HCT116 (cell line): ENCODE results near the gene ZDHHC19. TPM values are rescaled to one million over a fixed set of nuclear protein-coding genes. Genes with fewer than 3 reads are reported as not detected.

Experiments used
- ATAC-seq: fragments of 200-7000 bp; cut with Tn5 transposase; 2 replicates; pipeline ENCODE4 v1.9.1; 2020; ENCODE audit warnings: mild to moderate bottlenecking, moderate library complexity
- BruUV-seq: library from RNA; stranded (reverse); fragments of 400-500 nt; replicated peaks from 2 replicates; lab custom pipeline; 2021; lab: Mats Ljungman, UMichigan
- CTCF ChIA-PET: fragments of 300-600 bp; sonication (Branson Sonifier 250); formaldehyde crosslinking; loops from one replicate; lab custom pipeline; 2021; ENCODE audit warnings: antibody characterized with exemption; lab: Charles Lee
- POLR2A ChIA-PET: fragments of 300-600, 350-600 bp; sonication (Branson Sonifier 250); formaldehyde crosslinking; loops from one replicate; lab custom pipeline; 2021; ENCODE audit warnings: antibody characterized with exemption; lab: Charles Lee
- RAD21 ChIA-PET, 2 experiments: fragments of 300-600 bp; sonication (Branson Sonifier 250); formaldehyde crosslinking; loops; one replicate each; lab custom pipeline; 2023; ENCODE audit warnings: low total read pairs in 2 of 2; ENCODE audit not compliant: uncharacterized antibody in 2 of 2, unreplicated experiment in 2 of 2, low non-redundant PET in 1 of 2; lab: Charles Lee
- DNase-seq: peaks from one replicate; pipeline ENCODE4 v3.0.0-alpha.2; 2010; ENCODE audit warnings: low read depth, low spot score
- H2AFZ ChIP-seq: fragments of 200-600 bp; shearing (Covaris generic), sonication (generic); 2 replicates; pipeline ENCODE4 v1.6.1; 2017; ENCODE audit warnings: low read depth, mixed run types, mixed read lengths, antibody characterized with exemption, low read length; ENCODE audit not compliant: poor library complexity, severe bottlenecking
- H3K27ac ChIP-seq: 2 replicates; pipeline ENCODE4 v1.5.1; 2012; ENCODE audit warnings: low read depth, low read length
- H3K27me3 ChIP-seq: fragments of 200-600 bp; sonication (generic); 2 replicates; pipeline ENCODE4 v1.6.1; 2016; ENCODE audit warnings: mixed run types, low read length, mixed read lengths; ENCODE audit not compliant: insufficient read depth
- H3K36me3 ChIP-seq, 2 experiments: fragments of 200-500 bp in 1 of 2; fragments of 200-600 bp in 1 of 2; sonication (Bioruptor generic) in 1 of 2; sonication (generic) in 1 of 2; 2 replicates each; pipeline versions ENCODE4 v1.5.1 to v1.6.1; 2014 to 2016; ENCODE audit warnings: low read length in 2 of 2, inconsistent platforms in 1 of 2, mixed read lengths in 1 of 2, mixed run types in 1 of 2; ENCODE audit not compliant: insufficient read depth in 2 of 2, control insufficient read depth in 1 of 2
- H3K4me1 ChIP-seq, 2 experiments: fragments of 200-600 bp in 1 of 2; sonication (generic) in 1 of 2; 2 replicates each; pipeline versions ENCODE4 v1.5.1 to v1.6.1; 2012 to 2017; ENCODE audit warnings: low read length in 2 of 2, inconsistent platforms in 1 of 2, mild to moderate bottlenecking in 1 of 2, mixed read lengths in 1 of 2, mixed run types in 1 of 2, moderate library complexity in 1 of 2; ENCODE audit not compliant: insufficient read depth in 2 of 2, control insufficient read depth in 1 of 2
- H3K4me2 ChIP-seq: fragments of 200-600 bp; sonication (generic); 2 replicates; pipeline ENCODE4 v1.6.1; 2017; ENCODE audit warnings: mixed run types, low read length, mixed read lengths
- H3K4me3 ChIP-seq, 2 experiments: fragments of 200-600 bp in 1 of 2; sonication (generic) in 1 of 2; replicated peaks in 1 of 2; 2 replicates each; pipeline ENCODE4 v1.5.1; 2011 to 2016; ENCODE audit warnings: low read length in 2 of 2, control low read depth in 1 of 2, low read depth in 1 of 2, mild to moderate bottlenecking in 1 of 2, mixed read lengths in 1 of 2, mixed run types in 1 of 2
- H3K79me2 ChIP-seq: fragments of 200-600 bp; sonication (generic); 2 replicates; pipeline ENCODE4 v1.6.1; 2017; ENCODE audit warnings: mild to moderate bottlenecking, mixed run types, low read length, moderate library complexity, mixed read lengths; ENCODE audit not compliant: insufficient read depth
- H3K9ac ChIP-seq: fragments of 200-600 bp; sonication (generic); 2 replicates; pipeline ENCODE4 v1.6.1; 2016; ENCODE audit warnings: low read length, mixed read lengths
- H3K9me2 ChIP-seq: fragments of 200-600 bp; sonication (generic), shearing (Covaris generic); 2 replicates; pipeline ENCODE4 v1.6.1; 2017; ENCODE audit warnings: mixed run types, mild to moderate bottlenecking, moderate library complexity; ENCODE audit not compliant: insufficient read depth
- H3K9me3 ChIP-seq, 2 experiments: fragments of 200-500 bp in 1 of 2; fragments of 200-600 bp in 1 of 2; sonication (Bioruptor generic) in 1 of 2; sonication (generic) in 1 of 2; 2 replicates each; pipeline ENCODE4 v1.6.1; 2014 to 2017; ENCODE audit warnings: low read length in 2 of 2, mixed read lengths in 2 of 2, inconsistent platforms in 1 of 2, low read depth in 1 of 2, mild to moderate bottlenecking in 1 of 2, mixed run types in 1 of 2, moderate library complexity in 1 of 2; ENCODE audit not compliant: control insufficient read depth in 1 of 2, insufficient read depth in 1 of 2
- H4K20me1 ChIP-seq: fragments of 200-600 bp; sonication (generic), shearing (Covaris generic); 2 replicates; pipeline ENCODE4 v1.6.1; 2017; ENCODE audit warnings: mixed run types, mild to moderate bottlenecking, moderate library complexity; ENCODE audit not compliant: insufficient read depth
- CBX3 ChIP-seq: IDR thresholded peaks from 2 replicates; pipeline ENCODE4 v1.6.1; 2012; ENCODE audit warnings: low read depth
- EGR1 ChIP-seq: IDR thresholded peaks from 2 replicates; pipeline ENCODE4 v1.6.1; 2012; ENCODE audit warnings: low read depth
- EZH2 ChIP-seq: fragments of 200-600 bp; sonication (generic); IDR thresholded peaks from 2 replicates; pipeline ENCODE4 v1.6.1; 2017; ENCODE audit warnings: antibody characterized with exemption, mixed run types
- MAX ChIP-seq: IDR thresholded peaks from 2 replicates; pipeline ENCODE4 v1.6.1; 2012
- SIN3A ChIP-seq: IDR thresholded peaks from 2 replicates; pipeline ENCODE4 v1.6.1; 2012; ENCODE audit warnings: low read depth
- SRF ChIP-seq: IDR thresholded peaks from 2 replicates; pipeline ENCODE4 v1.6.1; 2012; ENCODE audit warnings: low read depth
- TCF7L2 ChIP-seq: IDR thresholded peaks from 2 replicates; pipeline ENCODE4 v1.7.0; 2011; ENCODE audit warnings: borderline replicate concordance, inconsistent platforms; ENCODE audit not compliant: insufficient read depth, insufficient read length; ENCODE audit errors: extremely low read depth
- ZBTB33 ChIP-seq: IDR thresholded peaks from 2 replicates; pipeline ENCODE4 v1.6.1; 2011; ENCODE audit warnings: mild to moderate bottlenecking, low read length, moderate library complexity; ENCODE audit not compliant: insufficient replicate concordance; ENCODE audit errors: extremely low read depth
- intact Hi-C: fragments of 100-400 bp; cut with micrococcal nuclease; formaldehyde crosslinking; loops from 2 replicates; pipeline ENCODE4 v1.10.0; 2022
- total RNA-seq: library from RNA; stranded (reverse); gene quantifications from one replicate; pipeline ENCODE4 v1.2.1, GENCODE V29; 2021; ENCODE audit not compliant: unreplicated experiment

Gene ZDHHC19
- total RNA-seq, 1 experiment from 2014 or later, result not detected

- Histone ChIP-seq H3K9me2 (no peaks in the 10 kb centered on the region), H3K36me3 (no peaks in the 10 kb centered on the region), H3K79me2 (no peaks in the 10 kb centered on the region), H3K4me3 (no peak overlapping the region), H3K9me3 (no peaks in the 10 kb centered on the region), H3K9ac (no peak overlapping the region), H3K27ac (no peak overlapping the region), H3K4me2 (no peak overlapping the region), H4K20me1 (no peaks in the 10 kb centered on the region), H2AFZ (no peak overlapping the region), H3K4me1 (no peaks in the 10 kb centered on the region; a peak in 1 of 4 replicates), H3K27me3 (no peaks in the 10 kb centered on the region)
- no peak for ATAC-seq
- BruUV-seq, result no TSS peak
- ChIA-PET RAD21 (no interaction called here), POLR2A (no interaction called here), CTCF (no interaction called here)
- intact Hi-C loops, result no loop called here
- no peak for TF ChIP-seq MAX
- no peak for TF ChIP-seq ZBTB33
- TF ChIP-seq EGR1, result no peak
- TF ChIP-seq CBX3, result no peak
- no peak for TF ChIP-seq SRF
- TF ChIP-seq TCF7L2, result no peak
- no peak for TF ChIP-seq SIN3A
- TF ChIP-seq EZH2, result no peak
- no peak for DNase-seq
Measured at GRCh38 chr3:196194542-196194915, 16.7 kb downstream of the ZDHHC19 start.
